HG02763 (cell line): ENCODE results near the gene TMCO5A.

Experiments
- ATAC-seq: cut with Tn5 transposase; IDR thresholded peaks from one replicate; pipeline ENCODE4 v1.9.1; 2021; ENCODE audit warnings: mild to moderate bottlenecking, moderate library complexity; ENCODE audit not compliant: unreplicated experiment

Gene TMCO5A

DNA sequence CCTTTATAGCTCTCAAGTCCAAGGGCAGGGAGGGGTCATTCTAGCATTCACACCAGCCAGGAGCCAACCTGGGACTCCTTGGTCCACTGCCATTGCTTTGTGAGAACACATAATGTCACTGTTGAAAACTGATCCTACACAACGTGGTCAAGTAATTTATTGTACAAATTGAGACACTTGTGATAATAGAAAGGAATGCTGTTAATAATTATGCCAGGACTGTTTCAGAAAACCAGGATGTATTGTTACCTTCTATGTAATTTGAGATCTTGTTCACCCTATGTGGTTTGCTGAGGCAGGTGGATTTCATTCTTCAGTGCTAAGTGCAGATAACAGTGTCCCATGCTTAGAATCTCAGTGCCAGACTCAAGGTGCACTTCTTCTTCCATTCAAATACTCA is 33.3 kb downstream of the TMCO5A start:
- ATAC-seq, result no peak

- no peak for ATAC-seq
Observed at GRCh38 chr15:37973856-37974255, 39.4 kb downstream of the TMCO5A start.

DNA sequence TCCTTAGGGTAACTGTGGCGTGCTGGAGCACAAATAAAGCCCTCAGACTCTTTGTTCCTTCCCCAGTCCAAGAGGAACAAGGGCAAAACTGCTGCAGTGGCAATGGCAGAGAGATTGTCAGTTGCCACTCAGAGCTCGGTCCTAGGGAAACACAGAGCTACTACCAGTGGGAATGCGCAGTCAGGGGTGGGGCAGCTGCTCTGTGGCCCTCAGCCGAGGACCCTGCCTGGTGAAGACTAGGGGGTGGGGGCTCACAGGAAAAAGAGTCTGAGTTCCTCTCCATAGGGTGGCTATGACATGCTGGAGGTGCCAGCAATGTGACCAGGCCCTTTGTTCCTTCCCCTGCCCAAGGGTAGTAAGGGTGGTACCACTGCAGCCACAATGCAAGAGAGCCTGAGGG is 43.8 kb downstream of the TMCO5A start:
- no peak for ATAC-seq

- ATAC-seq, result no peak
Observed at GRCh38 chr15:37979671-37980409, 45.4 kb downstream of the TMCO5A start.

DNA sequence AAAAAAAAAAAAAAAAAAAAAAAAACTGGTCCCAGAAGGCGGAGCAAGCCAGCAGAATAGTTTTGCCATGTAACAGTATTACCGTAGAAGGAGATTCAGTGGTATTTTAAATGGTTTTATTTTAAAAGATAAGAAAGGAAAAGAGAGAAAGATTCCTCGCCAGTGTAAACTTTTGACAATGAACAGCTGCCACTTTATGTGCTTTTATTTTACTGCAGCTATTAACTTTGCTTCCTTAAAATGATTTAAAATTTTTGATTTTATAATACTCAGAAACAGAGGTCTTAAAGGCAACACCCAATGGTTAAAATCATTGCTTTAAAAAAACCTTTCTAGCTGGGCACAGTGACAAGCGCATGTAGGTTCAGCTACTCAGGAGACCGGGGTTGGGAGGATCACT is 46.8 kb downstream of the TMCO5A start:
- no peak for ATAC-seq

- no peak for ATAC-seq
Observed at GRCh38 chr15:37981775-37982174, 47.3 kb downstream of the TMCO5A start.

DNA sequence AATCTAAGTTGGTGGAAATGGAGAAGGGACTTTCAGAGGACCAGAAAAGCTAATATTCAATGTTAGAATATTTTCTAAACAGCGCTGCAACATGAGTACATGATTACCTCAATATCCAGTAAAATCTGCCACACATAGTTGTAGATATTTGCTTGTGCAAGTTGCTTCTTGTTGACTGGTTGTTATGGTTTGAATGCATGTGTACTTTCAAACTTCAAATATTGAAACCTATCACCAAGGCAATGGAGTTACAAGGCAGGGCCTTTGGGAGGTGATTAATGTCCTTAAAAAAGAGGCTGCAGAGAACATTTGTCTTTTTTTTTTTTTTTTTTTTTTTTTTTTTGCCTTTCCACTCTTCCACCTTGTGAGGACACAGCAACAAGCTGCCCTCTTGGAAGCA is 49.9 kb downstream of the TMCO5A start:
- ATAC-seq, result no peak

- peak; percentile 65 for ATAC-seq
Observed at GRCh38 chr15:37995461-37996347, 61.3 kb downstream of the TMCO5A start.
